ENCODE results near the gene ZNRF1.

ZNRF1 gene

GRCh38 chr16:75099738-75100602 is 101.1 kb downstream of the ZNRF1 start:
- no peak overlapping the region for H3K4me3 ChIP-seq (ENCODE audit: control insufficient read depth, low read depth, low read length)
- DNase-seq (ENCODE audit: low read depth), result no peak
- no peak for TF ChIP-seq CTCF (conservative IDR thresholded peaks at IDR 0.05; ENCODE audit: control insufficient read depth, insufficient read depth, low read depth, low read length)

DNA sequence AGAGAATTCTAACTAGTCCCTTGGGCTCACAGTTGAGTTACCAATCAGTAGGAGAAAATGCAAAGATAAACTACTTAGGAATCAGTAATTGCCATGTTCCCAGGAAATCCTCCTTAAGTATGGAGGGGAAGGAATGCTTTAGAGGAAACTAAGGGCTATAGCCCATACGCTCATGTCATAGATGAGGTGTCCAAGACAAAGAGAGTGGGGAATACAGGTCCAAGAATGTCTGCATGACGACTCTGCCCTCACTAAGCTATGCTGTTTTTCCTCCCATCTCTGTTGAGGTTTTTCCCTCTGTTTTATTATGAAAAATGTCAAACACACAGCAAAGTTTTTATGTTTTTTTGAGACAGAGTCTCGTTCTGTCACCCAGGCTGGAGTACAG is 101.8 kb downstream of the ZNRF1 start:
- H3K4me3 ChIP-seq (ENCODE audit: control insufficient read depth, low read depth, low read length), result no peak overlapping the region
- no peak for DNase-seq (ENCODE audit: low read depth)

DNA sequence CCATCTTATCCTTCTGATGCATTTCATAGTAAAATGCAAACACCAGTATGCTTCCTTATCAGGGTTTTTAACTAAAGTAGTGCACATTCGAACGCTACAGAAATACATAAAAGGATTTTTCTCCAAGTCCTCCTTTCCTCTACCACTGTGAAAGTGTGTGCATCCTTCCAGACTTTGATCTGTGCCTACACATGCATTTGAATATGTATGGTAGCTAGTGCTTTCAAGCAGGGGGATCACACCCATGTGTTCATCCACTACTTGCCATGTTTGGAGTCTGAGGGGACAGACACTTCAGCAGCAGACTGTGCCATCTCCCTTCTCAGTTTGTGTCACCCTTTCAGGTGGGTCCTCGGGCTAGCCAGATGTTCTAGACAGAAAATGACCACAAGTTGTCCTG is 102.8 kb downstream of the ZNRF1 start:
- no peak overlapping the region for H3K4me3 ChIP-seq (ENCODE audit: control insufficient read depth, low read depth, low read length)
- DNase-seq (ENCODE audit: low read depth), result no peak
- TF ChIP-seq CTCF (conservative IDR thresholded peaks at IDR 0.05; ENCODE audit: control insufficient read depth, insufficient read depth, low read depth, low read length), result no peak

More for the DNA sequence above, 101.8 kb downstream of the ZNRF1 start:
- TF ChIP-seq CTCF (conservative IDR thresholded peaks at IDR 0.05; ENCODE audit: control insufficient read depth, insufficient read depth, low read depth, low read length), result no peak

DNA sequence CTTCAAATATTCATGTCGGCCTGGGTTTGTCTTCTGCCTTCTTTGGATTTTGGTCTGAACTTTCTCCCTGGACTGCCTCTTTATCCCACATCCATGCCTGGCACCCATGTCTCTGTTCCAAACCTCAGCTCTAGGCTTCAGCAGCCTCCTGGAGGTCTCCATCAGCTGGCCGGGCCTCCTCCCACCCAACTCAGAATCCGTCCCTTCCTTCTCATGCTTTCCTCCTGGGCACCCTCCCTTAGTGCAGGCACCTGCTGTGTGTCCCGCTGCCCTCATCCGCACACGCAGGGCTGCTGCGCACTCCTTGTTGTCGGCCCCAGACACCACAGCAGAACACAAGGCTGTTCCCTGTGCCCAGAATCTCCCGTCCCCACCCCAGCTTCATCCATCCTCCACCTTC is 103.8 kb downstream of the ZNRF1 start:
- TF ChIP-seq CTCF (conservative IDR thresholded peaks at IDR 0.05; ENCODE audit: control insufficient read depth, insufficient read depth, low read depth, low read length), result no peak
- DNase-seq (ENCODE audit: low read depth), result no peak
- H3K4me3 ChIP-seq (ENCODE audit: control insufficient read depth, low read depth, low read length), result no peak overlapping the region

DNA sequence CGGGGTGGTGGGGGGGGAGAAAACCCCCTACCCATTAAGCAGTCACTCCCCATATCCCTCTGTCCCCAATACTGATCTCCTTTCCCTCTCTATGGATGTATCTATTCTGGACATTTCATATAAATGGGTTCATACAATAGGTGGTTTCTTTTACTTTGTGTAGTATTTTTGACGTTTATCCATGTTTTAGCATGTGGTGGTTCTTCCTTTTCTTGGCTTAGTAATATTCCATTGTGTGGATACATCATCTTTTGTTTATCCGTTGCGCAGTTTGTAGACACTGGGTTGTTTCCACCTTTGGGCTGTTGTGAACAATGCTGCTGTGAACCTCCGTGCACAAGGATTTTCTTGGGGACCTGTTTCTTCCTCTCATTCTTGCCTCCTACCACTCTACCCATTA is 105.2 kb downstream of the ZNRF1 start:
- TF ChIP-seq CTCF (conservative IDR thresholded peaks at IDR 0.05; ENCODE audit: control insufficient read depth, insufficient read depth, low read depth, low read length), result no peak
- no peak for DNase-seq (ENCODE audit: low read depth)
- H3K4me3 ChIP-seq (ENCODE audit: control insufficient read depth, low read depth, low read length), result no peak overlapping the region

DNA sequence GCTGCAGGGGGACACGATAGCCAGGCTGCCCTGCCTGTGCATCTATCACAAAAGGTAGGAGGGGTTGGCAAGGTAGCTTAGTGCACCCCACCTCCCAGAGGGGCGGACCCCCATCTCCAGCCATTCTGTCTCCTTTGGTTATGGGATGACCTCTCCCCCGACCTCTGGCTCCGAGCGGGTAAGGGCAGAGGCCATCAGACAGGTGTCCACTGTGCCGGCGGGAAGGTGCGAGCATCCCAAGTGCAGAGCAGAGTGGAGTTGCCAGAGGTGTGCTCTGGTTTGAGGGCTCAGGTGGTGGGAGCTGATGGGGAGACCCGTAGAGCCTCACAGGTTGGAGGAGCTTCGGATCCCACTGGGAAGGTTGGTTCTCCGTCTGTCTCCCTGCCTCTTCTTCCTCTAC is 106.0 kb downstream of the ZNRF1 start:
- no peak overlapping the region for H3K4me3 ChIP-seq (ENCODE audit: control insufficient read depth, low read depth, low read length)
- TF ChIP-seq CTCF (conservative IDR thresholded peaks at IDR 0.05; ENCODE audit: control insufficient read depth, insufficient read depth, low read depth, low read length), result no peak
- DNase-seq (ENCODE audit: low read depth), result no peak
